Right cardiac atrium (tissue), 5 donors: ENCODE results near the gene ATP5MK. TPM values are rescaled to one million over a fixed set of nuclear protein-coding genes. Genes with fewer than 3 reads are reported as not detected.

Source experiments
- ATAC-seq, 2 donors: fragments of 200-7000 bp; cut with Tn5 transposase; one replicate each; pipeline versions ENCODE4 v1.8.0 to v1.9.1; 2020; ENCODE audit warnings: moderate library complexity in 2 of 2, mild to moderate bottlenecking in 1 of 2
- DNase-seq, 3 donors: peaks; one replicate each; pipeline ENCODE4 v3.0.0-alpha.2; 2020
- H3K27ac ChIP-seq: one replicate; pipeline ENCODE4 v1.5.1; 2013; ENCODE audit warnings: mild to moderate bottlenecking, low read length, control low read depth, moderate library complexity
- H3K27me3 ChIP-seq: one replicate; pipeline ENCODE4 v1.6.1; 2013; ENCODE audit not compliant: control insufficient read depth, insufficient read depth
- H3K4me1 ChIP-seq: one replicate; pipeline ENCODE4 v1.6.1; 2013; ENCODE audit warnings: low read length; ENCODE audit not compliant: control insufficient read depth, insufficient read depth
- H3K4me3 ChIP-seq: one replicate; pipeline ENCODE4 v1.5.1; 2013; ENCODE audit warnings: low read length, control low read depth
- H3K9me3 ChIP-seq: one replicate; pipeline ENCODE4 v1.6.1; 2013; ENCODE audit warnings: low read length; ENCODE audit not compliant: control insufficient read depth
- WGBS: extraction: QIAGEN DNeasy Blood & Tissue Kit; methylation state at CpG from one replicate; pipeline ENCODE4 v1.1.7; 2013; 5-methylcytosine and 5-hydroxymethylcytosine counted together
- intact Hi-C, 4 donors: fragments of 100-400 bp; cut with DNase I; formaldehyde crosslinking; loops; one replicate each; pipeline versions ENCODE4 v1.11.0 to v1.14.0; 2022 to 2023
- long read RNA-seq, 4 donors: library from polyadenylated mRNA; unstranded; transcript quantifications; one replicate each; pipeline ENCODE4 v2.0.0, GENCODE V29; 2020 to 2021
- polyA plus RNA-seq: library from polyadenylated mRNA; stranded (reverse); fragments of 200-250 nt; gene quantifications from one replicate; pipeline ENCODE4 v1.2.3, GENCODE V29; 2013
- total RNA-seq, 4 donors: library from RNA; stranded (reverse); fragmentation: NEBNext Ultra II Directional; extraction: Animal tissue kit (Norgen Biotek cat#: 25700); gene quantifications; one replicate each; pipeline ENCODE4 v1.2.1, GENCODE V29; 2021
- donor health status: healthy with polysubstance abuse.
- donor health status: DM: no; HTN: yes; CAD: no.
- donor health status: DM: no; HTN: no; CAD: no.
- donor health status: DM: no; HTN: yes; CAD: no; lungs with severe emphysema.
- donor health status: DM: yes; HTN: yes; CAD: no.

Gene ATP5MK, protein sequence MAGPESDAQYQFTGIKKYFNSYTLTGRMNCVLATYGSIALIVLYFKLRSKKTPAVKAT
- total RNA-seq, result 100 to 1,000 TPM; 819 to 995 (median 889) TPM
- polyA plus RNA-seq, result 3,797 TPM
- long read RNA-seq, donor 1, transcript ATP5MD-201 (4 exons, 364 nt), result major isoform, 185 of 207 reads
- long read RNA-seq, donor 1, transcript ATP5MD-204 (5 exons, 626 nt), result minor isoform, 8 of 207 reads
- long read RNA-seq, donor 1, partial matches to known transcripts, result 12 of 207 reads
- long read RNA-seq, donor 1, other reads (novel, unspliced or antisense), result 2 of 207 reads
- long read RNA-seq, donor 2, transcript ATP5MD-204 (5 exons, 626 nt), result minor isoform, 10 of 279 reads
- long read RNA-seq, donor 2, transcript ATP5MD-201 (4 exons, 364 nt), result major isoform, 263 of 279 reads
- long read RNA-seq, donor 2, partial matches to known transcripts, result 1 of 279 reads
- long read RNA-seq, donor 2, other reads (novel, unspliced or antisense), result 2 of 279 reads
- long read RNA-seq, donor 3, transcript ATP5MD-201 (4 exons, 364 nt), result major isoform, 112 of 126 reads
- long read RNA-seq, donor 3, partial matches to known transcripts, result 7 of 126 reads
- long read RNA-seq, donor 3, other reads (novel, unspliced or antisense), result 3 of 126 reads
- long read RNA-seq, donor 4, transcript ATP5MD-202 (5 exons, 560 nt), result minor isoform, 11 of 177 reads
- long read RNA-seq, donor 4, transcript ATP5MD-201 (4 exons, 364 nt), result major isoform, 156 of 177 reads
- long read RNA-seq, donor 4, partial matches to known transcripts, result 3 of 177 reads
- long read RNA-seq, donor 4, other reads (novel, unspliced or antisense), result 2 of 177 reads

DNA sequence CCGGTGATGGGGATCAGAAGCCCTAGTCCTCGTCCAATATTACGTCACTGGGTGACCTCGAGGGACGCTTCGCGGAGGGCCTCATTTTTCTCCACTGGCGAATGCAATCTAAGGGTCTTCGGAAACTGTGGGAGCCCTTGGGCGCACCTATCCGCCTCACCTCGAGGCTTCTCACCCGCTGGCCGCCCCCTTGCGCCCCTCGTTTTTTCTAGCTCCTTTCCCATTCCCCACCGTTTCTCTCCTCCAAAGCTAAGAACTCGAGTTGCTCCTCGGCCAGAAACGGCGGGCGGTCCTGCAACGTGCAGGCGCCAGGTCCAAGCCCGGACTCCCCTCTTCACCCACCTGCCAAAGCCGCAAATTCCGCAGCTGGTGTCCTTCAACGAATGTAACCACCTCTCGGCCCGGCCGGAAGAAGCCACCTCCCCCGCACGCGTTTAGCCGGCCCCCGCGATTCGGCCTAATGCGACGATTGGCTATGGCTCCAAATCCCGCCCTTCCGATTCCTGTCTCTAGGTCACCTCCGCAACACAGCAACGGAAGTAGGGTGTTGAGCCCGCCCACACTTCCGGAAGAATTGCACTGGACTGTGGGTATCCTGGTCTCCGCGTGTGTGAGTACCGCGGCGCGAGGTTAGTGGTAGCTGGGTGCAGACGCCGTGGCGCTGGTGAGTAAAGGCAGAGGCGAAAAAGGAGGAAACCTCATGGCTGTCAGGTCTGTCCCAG is at the start of gene ATP5MK, which contains the start of gene PDCD11:
Gene ATP5MK (minus strand): TSS at position 409 of the 722 bp plus-strand sequence. CDS start 4,018 bp downstream, outside the sequence.
Gene PDCD11 (plus strand): TSS at position 560 of the 722 bp plus-strand sequence. CDS start 1,801 bp downstream, outside the sequence.
- intact Hi-C loops, result no loop called here
- DNase-seq (peak; percentile 98 to 99 (median 98)), ATAC-seq (peak; percentile 99 to 100)
- Histone ChIP-seq H3K4me3 (peak within 1 kb of the TSS; percentile 88), H3K4me1 (peaks cover 7% of the 10 kb centered on the region), H3K27ac (peak within 1 kb of the TSS; percentile 91), H3K9me3 (no peaks in the 10 kb centered on the region), H3K27me3 (no peaks in the 10 kb centered on the region)
- under 1% methylated on average over 56 of the region's 56 CpGs for WGBS

DNA sequence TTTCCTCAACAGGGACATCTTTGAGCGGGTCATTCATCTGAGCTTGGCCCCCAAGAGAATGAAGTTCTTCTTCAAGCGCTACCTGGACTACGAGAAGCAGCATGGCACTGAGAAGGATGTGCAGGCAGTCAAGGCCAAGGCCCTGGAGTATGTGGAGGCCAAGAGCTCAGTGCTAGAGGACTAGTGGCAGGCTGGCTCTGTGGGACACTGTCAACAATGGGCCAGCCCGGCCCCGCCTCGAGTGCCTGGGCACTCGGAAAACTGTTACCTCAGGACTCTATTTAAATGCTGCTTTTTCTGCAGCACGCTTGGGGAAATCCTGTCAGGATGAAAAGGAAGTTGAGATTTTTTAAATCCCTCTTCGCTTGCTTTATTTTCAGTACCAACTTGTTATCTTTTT is 49.1 kb upstream of the ATP5MK start:
- 76% methylated on average over 9 of the region's 9 CpGs for whole genome bisulfite sequencing
- DNase-seq, result peak in 1 of 3 donors; percentile 58
- Histone ChIP-seq H3K9me3 (no peaks in the 10 kb centered on the region), H3K4me3 (no peak overlapping the region), H3K27ac (peak overlapping the region; percentile 65), H3K4me1 (peaks cover 29% of the 10 kb centered on the region), H3K27me3 (no peaks in the 10 kb centered on the region)
- no peak for ATAC-seq
- intact Hi-C loops, result no loop called here

DNA sequence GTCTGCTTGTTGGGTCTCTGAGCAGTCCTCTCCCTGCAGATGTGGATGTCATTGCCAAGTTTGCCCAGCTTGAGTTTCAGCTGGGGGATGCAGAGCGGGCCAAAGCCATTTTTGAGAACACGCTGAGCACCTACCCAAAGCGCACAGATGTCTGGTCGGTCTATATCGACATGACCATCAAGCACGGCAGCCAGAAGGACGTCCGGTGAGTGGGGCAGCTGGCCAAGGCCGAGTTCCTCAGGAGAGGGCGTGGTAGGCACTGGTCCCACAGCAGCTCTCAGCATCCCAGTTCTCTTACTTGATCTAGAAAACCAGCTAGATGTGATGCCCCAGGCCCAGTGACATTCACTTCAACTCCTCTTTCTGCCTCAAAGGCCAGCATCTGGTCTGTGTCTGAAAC is 48.2 kb upstream of the ATP5MK start:
- Histone ChIP-seq H3K9me3 (no peaks in the 10 kb centered on the region), H3K27ac (no peak overlapping the region), H3K4me3 (no peak overlapping the region), H3K4me1 (peaks cover 29% of the 10 kb centered on the region), H3K27me3 (no peaks in the 10 kb centered on the region)
- ATAC-seq (no peak), DNase-seq (peak; percentile 48 to 77 (median 76))
- WGBS, result 65% methylated on average over 10 of the region's 10 CpGs
- intact Hi-C loops, result no loop called here

DNA sequence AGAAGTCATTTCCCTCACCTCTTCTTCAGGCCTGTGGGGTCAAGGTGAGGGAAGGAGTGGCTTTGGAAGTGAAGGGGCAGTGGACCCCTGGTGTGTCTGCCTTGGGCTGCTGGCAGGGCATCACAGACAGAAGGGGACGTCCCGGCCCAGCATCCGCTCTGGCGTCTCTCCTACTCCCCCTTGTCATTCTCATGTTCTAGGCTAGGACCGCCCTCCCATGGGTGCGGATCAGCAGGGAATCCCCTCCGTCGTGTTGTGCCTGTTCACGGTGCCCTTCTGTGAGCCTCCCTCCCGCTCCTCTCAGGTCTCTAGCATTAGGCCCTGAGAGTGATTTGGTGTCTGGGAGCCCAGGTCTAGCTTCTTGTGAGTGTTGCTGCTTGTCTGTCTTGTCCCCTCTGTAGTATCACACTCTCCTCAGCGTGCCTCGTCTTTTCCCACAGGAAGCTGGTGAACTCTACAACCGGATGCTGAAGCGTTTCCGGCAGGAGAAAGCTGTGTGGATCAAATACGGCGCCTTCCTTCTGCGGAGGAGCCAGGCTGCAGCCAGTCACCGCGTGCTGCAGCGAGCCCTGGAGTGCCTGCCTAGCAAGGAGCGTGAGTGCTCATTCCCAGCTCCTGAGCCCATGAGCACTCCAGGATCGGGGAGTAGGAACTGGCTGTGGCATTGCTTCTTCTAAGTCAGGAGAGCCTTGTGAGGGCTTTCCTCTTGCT is 47.4 kb upstream of the ATP5MK start:
- Histone ChIP-seq H3K27ac (no peak overlapping the region), H3K4me3 (no peak overlapping the region), H3K4me1 (peaks cover 25% of the 10 kb centered on the region), H3K9me3 (no peaks in the 10 kb centered on the region), H3K27me3 (no peaks in the 10 kb centered on the region)
- 70% methylated on average over 23 of the region's 23 CpGs for WGBS
- intact Hi-C loops, result no loop called here
- ATAC-seq (peak in 1 of 2 donors; percentile 1), DNase-seq (peak in 1 of 3 donors; percentile 67)

DNA sequence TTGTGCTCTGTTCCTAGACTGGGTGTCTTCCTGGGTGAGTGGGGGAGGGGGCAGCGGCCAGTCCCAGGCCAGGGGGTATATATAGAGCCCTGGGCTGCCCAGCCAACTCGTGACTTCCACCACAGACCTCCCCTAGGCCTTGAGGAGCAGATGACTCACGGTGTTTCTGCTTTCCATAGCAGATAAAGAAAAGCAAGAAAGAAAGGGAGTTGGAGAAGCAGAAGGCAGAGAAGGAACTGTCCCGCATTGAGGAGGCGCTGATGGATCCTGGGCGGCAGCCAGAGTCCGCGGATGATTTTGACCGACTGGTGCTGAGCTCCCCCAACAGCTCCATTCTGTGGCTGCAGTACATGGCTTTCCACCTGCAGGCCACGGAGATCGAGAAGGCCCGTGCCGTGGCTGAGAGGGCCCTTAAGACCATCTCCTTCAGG is 45.8 kb upstream of the ATP5MK start:
- WGBS, result 61% methylated on average over 13 of the region's 13 CpGs
- Histone ChIP-seq H3K4me3 (no peak overlapping the region), H3K27me3 (no peaks in the 10 kb centered on the region), H3K9me3 (no peaks in the 10 kb centered on the region), H3K4me1 (peaks cover 19% of the 10 kb centered on the region), H3K27ac (peak overlapping the region; percentile 15)
- DNase-seq (peak; percentile 62 to 80 (median 80)), ATAC-seq (peak; percentile 9)
- intact Hi-C loops, result no loop called here

DNA sequence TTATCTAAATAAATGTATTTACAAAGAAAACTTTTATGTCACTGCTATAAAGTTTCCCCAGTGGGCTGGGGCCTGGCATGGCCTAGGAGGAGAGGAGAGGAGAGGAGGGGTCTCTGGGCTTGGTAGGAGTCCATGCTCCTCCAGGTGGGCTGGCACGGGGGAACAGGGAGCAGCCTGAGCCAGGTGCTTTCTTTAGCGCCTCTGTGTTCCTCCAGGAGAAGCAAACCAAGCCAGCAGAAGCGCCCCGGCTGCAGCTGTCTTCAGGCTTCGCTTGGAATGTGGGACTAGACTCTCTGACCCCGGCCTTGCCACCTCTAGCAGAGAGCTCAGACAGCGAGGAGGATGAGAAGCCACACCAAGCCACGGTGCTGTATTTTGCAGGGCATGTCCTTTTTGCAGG is 45.3 kb upstream of the ATP5MK start:
- WGBS, result 77% methylated on average over 8 of the region's 8 CpGs
- H3K4me1 ChIP-seq, result peaks cover 18% of the 10 kb centered on the region
- no peak for ATAC-seq

DNA sequence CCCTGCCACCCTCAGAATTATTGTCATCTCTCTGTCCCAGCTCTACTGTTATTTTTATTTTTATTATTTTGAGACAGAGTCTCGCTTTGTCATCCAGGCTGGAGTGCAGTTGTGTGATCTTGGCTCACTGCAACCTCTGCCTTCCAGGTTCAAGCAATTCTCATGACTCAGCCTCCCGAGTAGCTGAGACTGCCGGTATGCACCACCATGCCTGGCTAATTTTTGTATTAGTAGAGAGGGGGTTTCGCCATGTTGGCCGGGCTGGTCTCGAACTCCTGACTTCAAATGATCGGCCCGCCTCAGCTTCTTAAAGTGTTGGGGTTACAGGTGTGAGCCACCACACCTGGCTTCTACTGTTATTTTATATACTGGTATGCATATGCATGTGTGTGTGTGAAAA is 44.9 kb upstream of the ATP5MK start:
- H3K27ac ChIP-seq, result no peak overlapping the region
- H3K9me3 ChIP-seq, result no peaks in the 10 kb centered on the region
- 93% methylated on average over 8 of the region's 8 CpGs for WGBS
- DNase-seq (no peak), ATAC-seq (no peak)
- H3K27me3 ChIP-seq, result no peaks in the 10 kb centered on the region
- peaks cover 15% of the 10 kb centered on the region for H3K4me1 ChIP-seq
- H3K4me3 ChIP-seq, result no peak overlapping the region
- intact Hi-C loops, result no loop called here

More for the DNA sequence above, 45.3 kb upstream of the ATP5MK start:
- DNase-seq, result no peak
- peak overlapping the region; percentile 15 for H3K27ac ChIP-seq
- H3K9me3 ChIP-seq, result no peaks in the 10 kb centered on the region
- intact Hi-C loops, result no loop called here
- no peak overlapping the region for H3K4me3 ChIP-seq
- H3K27me3 ChIP-seq, result no peaks in the 10 kb centered on the region

DNA sequence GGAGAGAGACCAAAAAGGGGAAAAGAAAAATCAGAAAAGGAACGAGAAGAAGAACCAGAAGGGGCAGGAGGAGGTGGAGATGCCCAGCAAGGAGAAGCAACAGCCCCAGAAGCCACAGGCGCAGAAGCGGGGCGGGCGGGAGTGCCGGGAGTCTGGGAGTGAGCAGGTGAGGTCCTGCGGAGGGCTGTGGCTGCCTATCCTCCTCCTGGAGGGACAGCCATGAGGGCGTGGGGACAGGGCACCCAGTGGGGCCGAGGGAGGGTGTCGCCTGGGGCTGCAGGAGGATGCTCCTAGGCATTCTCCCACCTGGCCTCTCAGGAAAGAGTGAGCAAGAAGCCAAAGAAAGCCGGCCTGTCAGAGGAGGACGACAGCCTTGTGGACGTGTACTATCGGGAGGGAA is 44.1 kb upstream of the ATP5MK start:
- intact Hi-C loops, result no loop called here
- Histone ChIP-seq H3K27ac (no peak overlapping the region), H3K27me3 (no peaks in the 10 kb centered on the region), H3K9me3 (no peaks in the 10 kb centered on the region), H3K4me3 (no peak overlapping the region), H3K4me1 (peaks cover 11% of the 10 kb centered on the region)
- WGBS, result 96% methylated on average over 14 of the region's 14 CpGs
- DNase-seq (no peak), ATAC-seq (no peak)

DNA sequence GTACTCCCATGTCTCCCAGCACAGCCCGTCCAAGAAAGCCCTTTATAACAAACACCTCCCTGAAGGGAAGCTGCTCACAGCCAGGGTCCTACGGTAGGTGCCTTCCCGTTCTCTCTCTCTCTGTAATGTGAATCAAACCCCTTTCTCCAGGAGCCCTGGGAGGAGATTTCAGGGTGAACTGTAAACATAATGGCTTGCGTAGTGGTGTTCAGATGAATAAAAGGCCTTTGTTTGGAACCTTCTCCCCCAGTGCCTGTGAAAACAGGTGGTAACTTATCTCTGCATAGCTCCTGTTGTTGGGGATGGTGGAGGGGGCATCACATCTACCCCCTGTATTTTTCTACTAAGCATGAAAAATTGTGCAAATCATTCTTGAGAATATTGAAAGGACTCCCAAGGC is 43.5 kb upstream of the ATP5MK start:
- Histone ChIP-seq H3K4me3 (no peak overlapping the region), H3K9me3 (no peaks in the 10 kb centered on the region), H3K27ac (no peak overlapping the region), H3K27me3 (no peaks in the 10 kb centered on the region), H3K4me1 (peaks cover 5% of the 10 kb centered on the region)
- DNase-seq, result no peak
- 91% methylated on average over 4 of the region's 4 CpGs for WGBS
- intact Hi-C loops, result no loop called here
- ATAC-seq, result no peak

DNA sequence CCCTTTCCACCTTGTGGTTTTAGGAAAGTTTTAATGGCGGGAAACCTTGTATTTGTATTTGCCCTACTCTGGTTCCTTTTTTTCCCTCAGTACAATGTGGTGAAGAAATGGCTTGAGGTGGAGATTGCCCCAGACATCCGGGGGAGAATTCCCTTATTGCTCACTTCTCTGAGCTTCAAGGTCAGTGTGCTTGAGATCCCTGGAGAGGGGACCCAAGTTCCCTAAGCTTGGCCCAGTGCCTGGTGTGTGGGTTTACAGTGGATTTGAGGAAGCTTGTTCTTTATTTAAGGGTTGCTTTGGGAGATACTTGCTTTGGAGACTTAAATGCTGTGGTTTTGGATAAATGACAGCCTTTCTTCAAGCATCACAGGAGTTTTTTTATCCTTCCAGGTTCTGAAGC is 37.6 kb upstream of the ATP5MK start:
- no peak overlapping the region for H3K27ac ChIP-seq

More for the DNA sequence above, 37.6 kb upstream of the ATP5MK start:
- no peak overlapping the region for H3K4me3 ChIP-seq
- no peaks in the 10 kb centered on the region for H3K27me3 ChIP-seq
- WGBS, result 63% methylated on average over 2 of the region's 2 CpGs
- ATAC-seq (peak; percentile 38 to 50), DNase-seq (peak; percentile 62 to 82 (median 72))
- intact Hi-C loops, result no loop called here
- no peaks in the 10 kb centered on the region for H3K4me1 ChIP-seq
- no peaks in the 10 kb centered on the region for H3K9me3 ChIP-seq
